GM18499 (cell line): ENCODE results near the gene RELN.
"Not testable (repeated sequence)": the region's sequence is repeated elsewhere in the genome, so short reads cannot be mapped to it uniquely, and the experiment has no call there.

Experiments used
- ATAC-seq: cut with Tn5 transposase; IDR thresholded peaks from one replicate; pipeline ENCODE4 v1.9.1; 2021; ENCODE audit warnings: moderate number of reproducible peaks; ENCODE audit not compliant: insufficient read depth, unreplicated experiment

The RELN gene

DNA sequence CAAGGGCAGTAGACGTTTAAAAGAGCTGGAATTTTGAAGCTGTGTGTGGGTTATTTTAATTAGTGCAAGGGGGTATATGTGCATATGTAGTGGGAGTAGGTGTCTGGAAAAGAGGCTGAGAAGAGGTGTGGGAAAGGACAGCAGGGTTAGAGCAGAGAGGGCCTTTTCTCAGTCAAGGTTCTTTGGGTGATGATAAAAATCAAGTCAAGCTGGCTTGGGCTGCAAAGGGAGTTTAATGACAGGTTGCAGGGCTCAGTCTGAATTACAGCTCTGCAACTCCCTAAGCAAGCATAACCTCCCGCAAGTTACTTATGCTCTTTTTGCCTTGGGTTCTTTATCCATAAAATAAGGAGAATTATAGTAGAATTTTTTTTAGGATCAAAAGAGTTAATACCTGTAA, 83.5 kb downstream of the RELN start:
- ATAC-seq: no peak

DNA sequence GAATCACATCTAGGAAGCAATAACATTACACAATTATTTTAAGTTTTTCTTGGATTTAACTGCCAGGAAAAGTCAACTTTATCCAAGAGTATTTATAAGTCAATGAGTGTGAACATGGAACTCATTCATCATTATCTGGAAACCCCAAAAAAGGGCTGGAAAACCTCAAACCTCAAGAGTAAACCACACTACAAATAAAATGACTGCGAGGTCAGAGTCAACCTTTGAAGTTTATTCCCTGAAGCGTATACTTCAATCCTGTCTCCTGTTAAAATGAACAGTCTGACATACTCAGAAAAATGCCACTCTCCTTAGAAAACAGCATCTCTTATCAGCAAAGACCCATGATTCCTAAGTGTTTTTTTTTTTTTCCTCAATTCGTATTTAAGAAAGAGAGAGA, 86.5 kb downstream of the RELN start:
- ATAC-seq: no peak

DNA sequence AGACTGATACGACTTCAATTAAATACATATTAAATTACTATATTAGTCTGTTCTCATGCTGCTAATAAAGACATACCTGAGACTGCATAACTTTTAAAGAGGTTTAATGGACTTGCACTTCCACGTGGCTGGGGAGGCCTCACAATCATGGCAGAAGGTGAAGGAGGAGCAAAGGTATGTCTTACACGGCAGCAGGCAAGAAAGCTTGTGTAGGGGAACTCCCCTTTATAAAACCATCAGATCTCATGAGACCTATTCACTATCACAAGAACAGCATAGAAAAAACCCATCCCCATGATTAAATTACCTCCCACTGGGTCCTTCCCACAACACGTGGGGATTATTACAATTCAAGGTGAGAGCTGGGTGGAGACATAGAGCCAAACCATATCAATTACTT, 92.6 kb downstream of the RELN start:
- not testable (repeated sequence) for ATAC-seq

- no peak for ATAC-seq
Observed at GRCh38 chr7:103894656-103895596, 94.5 kb downstream of the RELN start.

DNA sequence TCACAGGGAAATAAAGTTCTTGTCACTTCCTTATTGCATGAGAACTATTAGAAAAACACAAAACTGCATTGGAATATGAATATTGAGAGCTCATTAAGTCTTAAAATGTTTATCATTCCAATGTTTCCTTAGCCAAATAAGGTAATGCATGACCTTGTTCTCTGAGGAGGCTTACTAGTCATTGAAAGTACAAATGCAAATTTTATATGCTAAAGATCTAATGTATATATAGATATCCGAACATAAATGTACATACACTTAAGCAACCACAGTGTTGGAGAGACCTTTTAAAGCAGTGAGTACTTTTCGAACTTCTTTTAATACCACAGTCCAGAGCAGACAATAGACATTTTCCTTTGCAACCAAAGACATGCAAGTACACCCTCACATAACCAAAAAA, 96.1 kb downstream of the RELN start:
- ATAC-seq: no peak

- ATAC-seq: no peak
Observed at GRCh38 chr7:103889451-103889850, 100.0 kb downstream of the RELN start.

DNA sequence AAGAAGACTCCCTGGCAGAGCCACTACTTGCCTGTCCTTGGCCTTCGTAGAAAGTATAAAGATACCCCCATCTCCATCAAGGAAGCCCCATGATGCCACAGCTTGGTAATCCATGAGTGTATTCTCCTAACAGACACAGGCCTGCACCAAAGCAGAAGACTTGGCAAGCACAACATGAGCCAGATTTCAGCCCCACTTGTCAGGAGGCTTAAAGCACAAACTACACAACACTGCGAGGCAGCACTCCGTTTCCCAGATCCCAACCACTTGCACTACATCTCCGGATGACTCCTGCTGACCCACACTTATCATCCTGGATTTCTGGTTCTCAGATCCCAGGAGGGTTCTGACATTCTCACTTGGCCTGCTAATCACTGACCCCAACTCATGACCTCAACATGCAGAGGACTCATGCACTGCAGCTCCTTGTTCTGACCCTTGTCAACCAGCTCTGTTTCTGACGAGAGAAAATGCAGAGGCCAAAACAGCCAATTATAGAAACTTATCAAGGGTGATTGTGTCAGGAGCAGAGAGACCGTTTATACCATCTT, 100.8 kb downstream of the RELN start:
- no peak for ATAC-seq

DNA sequence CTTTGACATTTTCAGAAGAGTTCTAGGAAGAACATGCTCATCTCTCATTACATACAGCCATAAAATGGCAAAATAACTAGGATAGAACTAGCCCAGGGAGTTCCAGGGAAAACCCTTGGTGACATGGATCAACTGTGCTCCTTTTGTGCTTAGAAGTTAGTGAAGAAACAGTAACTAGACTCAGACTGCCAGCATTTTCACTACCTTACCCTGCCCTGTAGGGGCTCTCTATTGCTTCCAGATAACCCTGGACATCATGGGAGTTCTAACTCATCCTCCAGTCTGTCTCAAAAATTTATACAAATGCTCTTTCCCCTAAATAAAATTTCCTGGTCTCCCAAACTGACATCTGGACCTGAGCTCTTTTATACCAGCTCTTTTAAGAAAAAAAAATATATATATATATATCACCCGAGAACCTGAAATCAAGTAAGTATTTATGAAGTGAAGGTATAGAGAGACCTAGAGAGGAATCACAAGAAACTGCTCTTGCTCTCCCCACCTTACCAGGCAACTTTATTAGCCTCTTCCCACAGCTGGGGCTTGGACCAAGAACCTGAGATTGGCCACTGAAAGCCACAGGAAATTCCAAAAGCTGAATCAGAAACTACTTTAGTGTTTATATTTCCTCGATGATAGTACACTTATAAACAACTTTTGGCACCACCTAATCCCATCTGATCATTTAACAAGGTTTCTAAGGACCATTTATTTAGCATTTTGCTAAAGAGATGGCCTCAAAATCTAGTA, 101.4 kb downstream of the RELN start:
- ATAC-seq: no peak

DNA sequence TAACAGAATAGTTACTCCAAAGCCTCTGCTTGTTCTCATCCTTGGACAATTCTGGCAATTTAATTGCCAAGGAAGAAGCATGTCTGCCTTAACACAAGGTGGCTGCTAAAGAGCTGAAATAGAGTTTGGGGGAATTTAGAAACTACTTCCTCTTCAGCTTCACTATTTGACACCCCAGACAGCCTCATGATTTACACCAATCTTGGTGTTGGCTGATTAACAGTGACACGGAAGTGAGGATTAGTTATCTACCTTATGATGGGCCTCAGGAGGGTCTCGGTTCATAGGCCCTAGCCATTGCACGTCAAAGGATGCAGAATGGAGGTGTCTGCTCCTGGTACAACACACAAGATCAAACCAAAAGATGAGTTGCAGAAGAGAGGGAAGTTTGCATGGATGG, 102.4 kb downstream of the RELN start:
- no peak for ATAC-seq

DNA sequence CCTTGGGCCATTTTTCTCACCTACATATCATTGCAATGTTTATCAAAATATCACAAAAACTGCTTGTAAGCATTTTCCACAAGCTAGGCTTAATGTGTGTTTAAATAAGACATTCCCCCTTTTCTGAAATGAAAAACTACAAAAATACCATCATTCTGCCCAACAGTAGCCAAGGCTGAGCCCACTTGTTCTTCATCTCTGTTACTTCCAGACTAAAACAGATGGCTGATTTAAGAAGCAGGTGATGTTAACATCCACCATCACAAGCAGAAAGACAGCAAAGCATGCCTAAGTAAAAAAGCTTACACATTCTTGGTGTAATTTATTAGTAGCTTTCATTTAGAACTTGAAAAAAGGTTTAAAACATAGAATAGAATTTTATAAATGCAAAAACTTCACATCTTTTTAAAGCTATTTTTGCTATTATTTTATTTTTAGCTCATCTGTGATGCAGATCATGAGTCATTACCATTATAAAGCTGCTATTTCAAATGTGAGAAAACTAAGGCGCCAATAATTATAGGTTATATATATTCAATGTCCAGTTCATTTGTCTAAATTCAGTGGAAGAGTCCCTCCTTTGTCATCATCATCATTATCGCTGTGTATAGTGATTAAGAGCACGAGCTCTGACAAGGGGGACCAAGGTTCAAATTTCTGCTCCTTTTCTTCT, 109.4 kb downstream of the RELN start:
- no peak for ATAC-seq

GRCh38 chr7:103879411-103879810, 110.0 kb downstream of the RELN start:
- no peak for ATAC-seq

GRCh38 chr7:103877565-103877964, 111.9 kb downstream of the RELN start:
- no peak for ATAC-seq

DNA sequence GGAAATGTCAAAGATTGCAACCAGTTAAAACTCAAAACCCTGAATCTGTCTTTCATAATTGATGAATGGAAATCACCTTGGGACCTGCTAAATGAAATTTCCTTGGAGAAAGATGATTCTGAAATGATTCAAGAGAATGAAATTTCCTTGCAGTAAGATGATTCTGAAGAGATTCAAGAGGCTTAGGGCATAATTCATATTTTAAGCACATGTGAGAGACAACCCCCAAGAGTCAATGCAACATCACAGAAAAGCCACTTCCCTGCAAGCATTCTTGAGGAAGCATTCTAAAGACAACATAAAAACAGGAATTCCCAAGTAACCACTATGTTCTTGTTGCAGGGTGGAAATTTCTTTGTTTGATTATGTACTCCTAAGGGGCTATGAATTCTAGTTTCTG, 113.7 kb downstream of the RELN start:
- ATAC-seq: no peak

DNA sequence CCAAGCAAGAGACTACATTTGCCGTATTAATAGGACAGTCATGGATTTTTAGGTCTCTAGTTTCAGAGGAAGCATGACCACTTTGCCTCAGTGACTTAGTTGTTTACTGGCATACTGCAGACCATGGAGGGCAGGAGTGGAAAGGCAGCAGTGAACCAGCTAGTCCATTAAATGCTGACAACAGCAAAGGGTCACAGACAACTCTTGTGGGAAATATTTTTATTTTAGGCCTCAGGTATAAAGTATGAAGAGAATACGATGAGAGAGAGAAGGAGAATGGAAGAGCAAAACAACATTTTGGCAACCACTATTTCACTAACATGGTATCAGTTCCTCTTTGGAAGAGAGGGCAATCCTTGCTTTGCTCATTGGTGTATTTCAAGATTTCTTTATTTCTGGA, 118.0 kb downstream of the RELN start:
- ATAC-seq: no peak

DNA sequence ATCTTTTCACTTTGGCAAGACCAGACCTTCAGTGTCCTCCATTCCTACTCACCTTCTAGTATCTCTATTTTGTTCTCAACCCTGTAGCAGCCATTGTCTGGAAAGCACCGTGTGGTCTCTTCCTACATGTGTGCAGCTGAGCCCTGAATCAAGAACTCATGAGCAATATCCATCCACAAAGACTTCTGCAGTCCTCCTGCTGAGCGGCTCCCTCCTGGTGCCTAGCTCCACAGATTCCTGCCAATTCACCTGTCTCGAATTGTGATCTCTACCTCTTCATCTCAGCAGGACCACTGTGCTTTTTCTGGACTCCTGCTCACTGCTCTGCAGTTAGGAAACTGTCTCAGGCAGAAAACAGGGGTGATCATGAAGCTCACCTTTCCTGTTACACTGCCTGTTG, 118.8 kb downstream of the RELN start:
- no peak for ATAC-seq

- ATAC-seq: no peak
Observed at GRCh38 chr7:103867874-103868273, 121.6 kb downstream of the RELN start.

DNA sequence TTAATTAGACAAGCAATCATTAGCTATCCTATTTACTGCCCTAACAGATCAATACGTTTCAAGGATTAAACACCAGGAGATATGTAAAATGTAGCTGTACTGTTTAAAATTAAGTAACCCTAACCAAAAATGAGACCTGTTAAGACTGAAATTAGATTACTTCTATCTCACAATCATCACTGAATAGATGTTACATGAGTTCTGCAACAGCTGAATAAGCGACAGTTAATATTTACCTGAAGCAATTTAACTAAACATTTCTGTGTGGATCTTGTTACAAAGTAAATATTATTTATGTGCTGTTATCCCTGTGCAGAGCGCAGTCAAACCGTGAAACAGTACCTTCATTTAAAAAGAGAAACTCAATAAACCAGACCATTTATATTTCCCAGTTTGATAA, 122.5 kb downstream of the RELN start:
- no peak for ATAC-seq

GRCh38 chr7:103865442-103865841, 124.0 kb downstream of the RELN start:
- ATAC-seq: no peak

- no peak for ATAC-seq
Observed at GRCh38 chr7:103862302-103863035, 127.0 kb downstream of the RELN start.

GRCh38 chr7:103859709-103860108, 129.7 kb downstream of the RELN start:
- ATAC-seq: no peak
